ENCODE measurements around the gene CREB5.

CREB5 gene

GRCh38 chr7:28748933-28749584 is 336.7 kb downstream of the CREB5 start:
- no peak overlapping the region for H3K4me3 ChIP-seq (ENCODE audit: low read length)
- H3K4me1 ChIP-seq (ENCODE audit: control insufficient read depth, insufficient read depth, low read length), result no peaks in the 10 kb centered on the region
- no peaks in the 10 kb centered on the region for H3K27me3 ChIP-seq (ENCODE audit: control insufficient read depth, insufficient read depth, low read length)
- H3K9ac ChIP-seq (ENCODE audit: low read length), result no peak overlapping the region
- no peaks in the 10 kb centered on the region for H3K9me3 ChIP-seq (ENCODE audit: control insufficient read depth, low read length)
- no peaks in the 10 kb centered on the region for H3K36me3 ChIP-seq (ENCODE audit: control insufficient read depth, insufficient read depth, low read length)

DNA sequence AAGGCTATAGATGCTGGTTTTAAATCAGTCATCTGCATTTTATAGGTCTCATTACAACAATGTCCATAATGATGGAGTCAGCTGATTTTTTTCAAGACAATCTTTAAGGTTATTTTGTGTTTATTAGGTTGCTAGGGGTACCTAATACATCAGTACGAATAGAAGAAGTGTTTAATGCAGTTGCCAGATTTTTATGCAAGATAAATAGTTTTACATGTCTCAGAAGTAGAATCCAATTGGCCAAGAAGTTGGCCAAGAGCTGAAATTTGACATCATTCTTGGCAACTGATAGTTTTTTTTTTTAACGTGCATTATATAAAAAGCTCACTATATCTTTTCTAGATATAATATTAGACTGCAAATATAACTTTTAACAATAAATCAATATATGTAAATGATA is 337.3 kb downstream of the CREB5 start:
- Histone ChIP-seq H3K4me3 (ENCODE audit: low read length) (no peak overlapping the region), H3K4me1 (ENCODE audit: control insufficient read depth, insufficient read depth, low read length) (no peaks in the 10 kb centered on the region)

DNA sequence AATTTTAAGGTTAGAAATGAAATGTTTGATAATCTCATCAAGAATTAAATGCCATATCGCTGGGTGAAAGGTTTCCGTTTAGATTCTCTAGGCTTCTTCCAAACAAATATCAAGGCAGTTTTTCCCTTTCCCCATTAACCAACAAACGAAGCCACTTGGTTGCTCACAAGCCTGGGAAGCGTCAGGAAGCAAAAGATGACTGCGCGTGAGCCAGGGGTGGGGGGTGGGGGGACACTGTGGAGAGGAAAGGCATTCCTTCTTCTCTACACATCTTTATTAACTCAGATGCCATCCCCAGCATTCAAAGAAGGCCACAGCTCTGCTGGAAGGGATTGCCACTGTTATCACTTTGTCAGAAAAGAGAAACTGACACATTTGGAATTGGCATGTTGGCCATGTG is 338.7 kb downstream of the CREB5 start:
- H3K36me3 ChIP-seq (ENCODE audit: control insufficient read depth, insufficient read depth, low read length), result no peaks in the 10 kb centered on the region
- no peaks in the 10 kb centered on the region for H3K27me3 ChIP-seq (ENCODE audit: control insufficient read depth, insufficient read depth, low read length)
- no peaks in the 10 kb centered on the region for H3K9me3 ChIP-seq (ENCODE audit: control insufficient read depth, low read length)
- H3K9ac ChIP-seq (ENCODE audit: low read length), result no peak overlapping the region
- H3K4me3 ChIP-seq (ENCODE audit: low read length), result no peak overlapping the region
- H3K4me1 ChIP-seq (ENCODE audit: control insufficient read depth, insufficient read depth, low read length), result no peaks in the 10 kb centered on the region

More for the DNA sequence above, 337.3 kb downstream of the CREB5 start:
- no peaks in the 10 kb centered on the region for H3K27me3 ChIP-seq (ENCODE audit: control insufficient read depth, insufficient read depth, low read length)
- H3K9me3 ChIP-seq (ENCODE audit: control insufficient read depth, low read length), result no peaks in the 10 kb centered on the region
- H3K36me3 ChIP-seq (ENCODE audit: control insufficient read depth, insufficient read depth, low read length), result no peaks in the 10 kb centered on the region
- no peak overlapping the region for H3K9ac ChIP-seq (ENCODE audit: low read length)

DNA sequence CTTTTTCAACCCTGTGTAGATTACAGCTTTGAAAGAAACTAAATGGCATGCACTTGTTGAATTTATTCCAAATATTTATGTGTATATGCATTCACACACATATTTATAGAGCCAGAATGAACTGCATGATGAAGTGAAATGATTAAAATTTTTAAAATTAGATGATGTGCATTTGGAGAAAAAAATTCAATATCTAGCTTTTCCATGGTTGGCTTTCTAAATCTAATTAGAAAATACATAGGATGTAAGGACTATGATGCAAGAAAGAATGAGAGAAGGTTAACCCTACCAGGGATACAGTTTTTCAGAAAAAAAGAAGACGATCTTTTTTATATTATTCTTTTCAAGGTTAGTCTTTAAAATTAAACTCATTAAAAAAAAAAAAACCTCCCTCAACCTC is 341.3 kb downstream of the CREB5 start:
- Histone ChIP-seq H3K4me3 (ENCODE audit: low read length) (no peak overlapping the region), H3K9ac (ENCODE audit: low read length) (no peak overlapping the region)

DNA sequence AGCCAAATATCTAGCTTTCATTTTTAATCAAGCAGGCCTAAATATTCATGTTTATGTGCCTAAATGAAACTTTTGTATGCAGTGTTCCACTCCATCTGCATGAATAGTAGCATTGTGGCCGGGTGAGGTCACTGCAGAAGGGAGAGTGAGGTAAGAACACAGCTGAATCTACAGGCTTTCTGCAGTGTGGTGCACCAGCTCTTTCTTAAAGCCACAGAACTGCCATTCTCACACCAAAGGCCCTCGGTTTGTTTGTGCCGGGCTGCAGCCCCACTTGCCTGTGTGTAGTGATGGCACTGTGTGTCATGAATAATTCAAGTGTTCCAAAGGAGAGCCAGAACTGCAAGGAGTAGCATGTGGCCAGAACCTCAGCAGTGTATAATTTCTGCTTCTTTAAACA is 341.7 kb downstream of the CREB5 start:
- Histone ChIP-seq H3K9ac (ENCODE audit: low read length) (no peak overlapping the region), H3K4me3 (ENCODE audit: low read length) (no peak overlapping the region), H3K4me1 (ENCODE audit: control insufficient read depth, insufficient read depth, low read length) (no peaks in the 10 kb centered on the region), H3K27me3 (ENCODE audit: control insufficient read depth, insufficient read depth, low read length) (no peaks in the 10 kb centered on the region), H3K36me3 (ENCODE audit: control insufficient read depth, insufficient read depth, low read length) (no peaks in the 10 kb centered on the region), H3K9me3 (ENCODE audit: control insufficient read depth, low read length) (no peaks in the 10 kb centered on the region)

More for the DNA sequence above, 341.3 kb downstream of the CREB5 start:
- Histone ChIP-seq H3K36me3 (ENCODE audit: control insufficient read depth, insufficient read depth, low read length) (no peaks in the 10 kb centered on the region), H3K27me3 (ENCODE audit: control insufficient read depth, insufficient read depth, low read length) (no peaks in the 10 kb centered on the region), H3K4me1 (ENCODE audit: control insufficient read depth, insufficient read depth, low read length) (no peaks in the 10 kb centered on the region), H3K9me3 (ENCODE audit: control insufficient read depth, low read length) (no peaks in the 10 kb centered on the region)

DNA sequence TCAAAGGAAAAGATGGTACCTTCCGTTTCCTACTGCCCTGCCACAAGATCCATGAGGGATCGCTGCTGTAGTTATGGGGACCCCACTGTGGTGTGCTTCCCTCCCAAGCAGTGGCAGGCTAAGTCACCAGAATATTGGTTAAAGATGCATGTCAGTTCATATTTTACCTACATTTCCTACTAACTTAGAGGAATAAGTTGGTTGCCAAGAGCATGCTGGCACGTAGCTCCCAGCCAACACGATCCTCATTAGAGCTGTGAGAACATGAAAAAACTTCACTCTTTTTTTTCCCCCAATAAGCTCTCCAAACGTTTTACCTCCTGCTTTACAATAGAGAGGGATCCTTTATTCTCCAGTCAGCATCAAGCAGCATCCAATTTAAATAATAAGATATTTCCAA is 342.1 kb downstream of the CREB5 start:
- Histone ChIP-seq H3K27me3 (ENCODE audit: control insufficient read depth, insufficient read depth, low read length) (no peaks in the 10 kb centered on the region), H3K9me3 (ENCODE audit: control insufficient read depth, low read length) (no peaks in the 10 kb centered on the region), H3K4me1 (ENCODE audit: control insufficient read depth, insufficient read depth, low read length) (no peaks in the 10 kb centered on the region), H3K36me3 (ENCODE audit: control insufficient read depth, insufficient read depth, low read length) (no peaks in the 10 kb centered on the region), H3K9ac (ENCODE audit: low read length) (no peak overlapping the region), H3K4me3 (ENCODE audit: low read length) (no peak overlapping the region)

GRCh38 chr7:28755255-28755654 is 342.9 kb downstream of the CREB5 start:
- Histone ChIP-seq H3K9me3 (ENCODE audit: control insufficient read depth, low read length) (no peaks in the 10 kb centered on the region), H3K36me3 (ENCODE audit: control insufficient read depth, insufficient read depth, low read length) (no peaks in the 10 kb centered on the region), H3K4me3 (ENCODE audit: low read length) (no peak overlapping the region), H3K9ac (ENCODE audit: low read length) (no peak overlapping the region), H3K27me3 (ENCODE audit: control insufficient read depth, insufficient read depth, low read length) (no peaks in the 10 kb centered on the region), H3K4me1 (ENCODE audit: control insufficient read depth, insufficient read depth, low read length) (no peaks in the 10 kb centered on the region)

GRCh38 chr7:28758186-28758585 is 345.9 kb downstream of the CREB5 start:
- Histone ChIP-seq H3K9ac (ENCODE audit: low read length) (no peak overlapping the region), H3K9me3 (ENCODE audit: control insufficient read depth, low read length) (no peaks in the 10 kb centered on the region), H3K4me1 (ENCODE audit: control insufficient read depth, insufficient read depth, low read length) (no peaks in the 10 kb centered on the region), H3K36me3 (ENCODE audit: control insufficient read depth, insufficient read depth, low read length) (no peaks in the 10 kb centered on the region), H3K4me3 (ENCODE audit: low read length) (no peak overlapping the region), H3K27me3 (ENCODE audit: control insufficient read depth, insufficient read depth, low read length) (no peaks in the 10 kb centered on the region)

- H3K4me3 ChIP-seq (ENCODE audit: low read length), result no peak overlapping the region
- no peaks in the 10 kb centered on the region for H3K27me3 ChIP-seq (ENCODE audit: control insufficient read depth, insufficient read depth, low read length)
- no peaks in the 10 kb centered on the region for H3K36me3 ChIP-seq (ENCODE audit: control insufficient read depth, insufficient read depth, low read length)
- H3K9ac ChIP-seq (ENCODE audit: low read length), result no peak overlapping the region
- H3K4me1 ChIP-seq (ENCODE audit: control insufficient read depth, insufficient read depth, low read length), result no peaks in the 10 kb centered on the region
- H3K9me3 ChIP-seq (ENCODE audit: control insufficient read depth, low read length), result no peaks in the 10 kb centered on the region
Observed at GRCh38 chr7:28759475-28759971, 347.2 kb downstream of the CREB5 start.

DNA sequence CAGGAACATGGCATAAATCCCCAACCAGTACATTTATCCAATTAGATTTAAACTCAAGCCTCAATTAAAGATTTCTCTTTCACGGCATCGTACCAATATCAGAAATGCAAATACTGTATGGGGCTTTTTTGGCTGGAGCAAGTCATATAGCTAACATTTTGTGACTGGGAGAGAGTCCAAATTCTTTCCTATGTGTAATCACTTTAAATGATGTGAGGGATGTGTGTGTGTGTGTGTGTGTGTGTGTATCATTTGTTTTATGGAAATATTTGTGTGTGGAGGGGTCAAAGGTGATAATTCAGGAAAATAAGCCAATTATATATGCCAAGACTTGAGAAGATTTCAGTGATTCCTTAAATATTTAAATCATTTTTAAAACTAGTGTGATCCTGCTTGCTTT is 349.2 kb downstream of the CREB5 start:
- no peak overlapping the region for H3K9ac ChIP-seq (ENCODE audit: low read length)
- no peak overlapping the region for H3K4me3 ChIP-seq (ENCODE audit: low read length)
- H3K36me3 ChIP-seq (ENCODE audit: control insufficient read depth, insufficient read depth, low read length), result no peaks in the 10 kb centered on the region
- H3K4me1 ChIP-seq (ENCODE audit: control insufficient read depth, insufficient read depth, low read length), result no peaks in the 10 kb centered on the region
- no peaks in the 10 kb centered on the region for H3K9me3 ChIP-seq (ENCODE audit: control insufficient read depth, low read length)
- H3K27me3 ChIP-seq (ENCODE audit: control insufficient read depth, insufficient read depth, low read length), result no peaks in the 10 kb centered on the region

GRCh38 chr7:28762651-28763050 is 350.3 kb downstream of the CREB5 start:
- no peaks in the 10 kb centered on the region for H3K4me1 ChIP-seq (ENCODE audit: control insufficient read depth, insufficient read depth, low read length)
- H3K9ac ChIP-seq (ENCODE audit: low read length), result no peak overlapping the region

GRCh38 chr7:28766359-28766758 is 354.0 kb downstream of the CREB5 start:
- Histone ChIP-seq H3K4me3 (ENCODE audit: low read length) (no peak overlapping the region), H3K36me3 (ENCODE audit: control insufficient read depth, insufficient read depth, low read length) (no peaks in the 10 kb centered on the region), H3K9ac (ENCODE audit: low read length) (no peak overlapping the region), H3K4me1 (ENCODE audit: control insufficient read depth, insufficient read depth, low read length) (no peaks in the 10 kb centered on the region), H3K27me3 (ENCODE audit: control insufficient read depth, insufficient read depth, low read length) (no peaks in the 10 kb centered on the region), H3K9me3 (ENCODE audit: control insufficient read depth, low read length) (no peaks in the 10 kb centered on the region)

More at GRCh38 chr7:28762651-28763050, 350.3 kb downstream of the CREB5 start:
- Histone ChIP-seq H3K9me3 (ENCODE audit: control insufficient read depth, low read length) (no peaks in the 10 kb centered on the region), H3K36me3 (ENCODE audit: control insufficient read depth, insufficient read depth, low read length) (no peaks in the 10 kb centered on the region), H3K27me3 (ENCODE audit: control insufficient read depth, insufficient read depth, low read length) (no peaks in the 10 kb centered on the region), H3K4me3 (ENCODE audit: low read length) (no peak overlapping the region)

DNA sequence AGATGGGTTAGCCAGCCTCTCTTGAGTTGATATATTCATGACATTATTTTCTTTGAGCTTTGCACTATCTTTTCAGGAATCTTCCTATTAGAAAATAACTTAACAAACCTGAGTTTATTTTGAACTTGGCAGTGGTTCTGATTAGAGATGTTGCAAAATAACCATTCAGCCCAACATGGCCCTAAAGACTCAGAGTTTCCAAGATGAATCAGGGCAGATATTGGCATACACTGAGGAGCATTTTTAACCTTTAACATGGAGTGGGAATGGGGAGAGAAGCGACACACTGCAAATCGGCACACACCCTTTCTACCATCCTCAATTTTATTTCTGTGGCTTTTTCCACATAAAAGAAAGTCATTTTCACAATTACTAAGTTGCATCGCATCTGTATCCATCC is 355.0 kb downstream of the CREB5 start:
- Histone ChIP-seq H3K4me3 (ENCODE audit: low read length) (no peak overlapping the region), H3K9ac (ENCODE audit: low read length) (no peak overlapping the region), H3K9me3 (ENCODE audit: control insufficient read depth, low read length) (no peaks in the 10 kb centered on the region), H3K36me3 (ENCODE audit: control insufficient read depth, insufficient read depth, low read length) (no peaks in the 10 kb centered on the region), H3K27me3 (ENCODE audit: control insufficient read depth, insufficient read depth, low read length) (no peaks in the 10 kb centered on the region), H3K4me1 (ENCODE audit: control insufficient read depth, insufficient read depth, low read length) (no peaks in the 10 kb centered on the region)

Data from mucosa of stomach (tissue), 1 donor.